HG03196 (cell line): ENCODE data around the gene GGNBP2.

Source experiments
- ATAC-seq: cut with Tn5 transposase; IDR thresholded peaks from one replicate; pipeline ENCODE4 v1.9.1; 2021; ENCODE audit not compliant: unreplicated experiment

GGNBP2 gene

DNA sequence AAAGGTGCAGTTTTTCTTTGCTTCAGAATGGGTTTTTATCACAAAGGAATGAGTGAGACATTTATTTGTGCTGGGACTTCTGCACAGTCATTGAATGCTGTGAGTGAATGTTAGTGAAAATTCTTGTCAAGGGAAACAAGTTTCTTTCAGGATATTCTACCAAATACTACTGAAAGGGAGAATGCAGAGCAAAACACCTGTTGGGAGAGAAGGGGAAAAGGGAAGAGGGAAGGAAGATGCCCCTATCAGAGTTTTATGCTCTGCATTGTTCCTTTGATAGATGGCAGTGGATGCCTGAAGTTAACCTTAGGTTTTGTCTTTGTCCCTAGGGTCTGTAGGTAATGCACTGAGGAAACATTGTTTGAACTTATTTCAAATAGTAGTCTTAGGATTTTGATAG, 3.1 kb downstream of the GGNBP2 start:
- ATAC-seq: no peak

DNA sequence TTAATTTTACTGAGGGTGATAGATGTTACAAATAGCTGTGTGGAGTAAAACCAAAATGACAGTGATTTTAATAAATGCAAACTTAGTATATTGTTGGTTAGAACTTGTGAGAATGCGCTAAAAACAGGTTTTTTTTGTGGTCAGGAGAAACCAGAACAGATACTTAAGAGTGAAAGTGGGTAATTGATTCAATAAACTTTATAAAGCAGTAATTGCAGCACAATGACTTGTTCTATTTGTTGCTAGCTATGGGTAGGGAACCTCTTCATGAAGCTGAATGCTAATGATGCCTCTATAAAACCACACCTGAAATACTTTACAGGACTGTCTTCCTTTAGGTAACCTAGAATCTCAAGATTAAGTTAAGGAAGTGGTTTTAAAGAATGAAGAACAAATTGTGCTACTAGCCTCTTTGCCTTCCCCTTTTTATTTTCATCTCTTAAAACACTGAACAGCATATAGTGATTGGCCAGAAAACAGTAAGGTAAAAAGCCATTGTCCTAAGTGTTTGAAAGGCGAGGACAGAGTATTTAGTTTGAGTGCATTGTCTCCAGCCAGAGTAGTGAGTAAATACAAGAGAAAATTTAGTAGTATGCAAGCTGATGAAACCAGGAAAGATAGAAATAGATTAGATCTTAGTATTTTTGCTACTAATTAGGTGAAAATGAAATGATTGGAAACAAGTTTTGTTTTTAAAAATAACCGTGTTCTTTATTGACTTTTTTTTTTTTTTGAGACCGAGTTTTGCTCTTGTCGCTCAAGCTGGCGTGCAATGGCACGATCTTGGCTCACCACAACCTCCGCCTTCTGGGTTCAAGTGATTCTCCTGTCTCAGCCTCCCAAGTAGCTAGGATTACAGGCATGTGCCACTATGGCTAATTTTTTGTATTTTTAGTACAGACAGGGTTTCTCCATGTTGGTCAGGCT, 6.0 kb downstream of the GGNBP2 start:
- no peak for ATAC-seq

DNA sequence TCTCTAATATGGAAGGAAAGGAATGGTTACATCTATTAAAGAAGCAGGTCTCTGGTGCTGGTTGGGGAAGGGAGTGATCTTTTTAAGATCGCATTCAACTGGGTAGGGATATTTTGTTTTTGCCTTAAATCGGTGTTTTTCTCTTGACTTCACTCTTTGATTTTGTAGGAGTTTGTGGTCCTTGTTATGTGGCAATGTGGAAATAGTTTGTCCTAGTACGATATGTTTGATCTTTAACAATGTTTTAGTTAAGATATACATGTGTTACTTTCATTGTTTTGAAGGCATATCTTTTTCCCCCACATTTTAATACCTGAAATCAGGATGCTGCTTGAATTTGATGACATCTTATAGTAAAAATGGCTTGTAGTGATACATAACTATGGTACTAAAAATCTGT, 8.7 kb downstream of the GGNBP2 start:
- no peak for ATAC-seq

DNA sequence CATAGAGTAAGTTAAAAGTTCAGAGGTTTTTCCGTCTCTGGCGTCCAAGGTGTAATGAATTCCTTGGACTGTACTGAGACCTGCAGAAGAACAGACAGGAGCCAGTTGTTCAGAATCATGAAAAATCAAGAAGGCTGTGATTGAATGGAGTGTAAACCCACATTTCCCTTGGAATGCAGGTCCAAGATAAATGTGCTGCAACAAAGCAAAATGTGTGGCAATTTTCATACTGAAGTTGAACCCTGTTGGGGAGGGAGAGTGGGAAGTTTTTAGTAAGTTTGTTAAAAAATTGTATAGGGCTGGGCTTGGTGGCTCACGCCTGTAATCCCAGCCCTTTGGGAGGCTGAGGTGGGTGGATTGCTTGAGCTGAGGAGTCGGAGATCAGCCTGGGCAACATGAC, 21.4 kb downstream of the GGNBP2 start:
- ATAC-seq: no peak

DNA sequence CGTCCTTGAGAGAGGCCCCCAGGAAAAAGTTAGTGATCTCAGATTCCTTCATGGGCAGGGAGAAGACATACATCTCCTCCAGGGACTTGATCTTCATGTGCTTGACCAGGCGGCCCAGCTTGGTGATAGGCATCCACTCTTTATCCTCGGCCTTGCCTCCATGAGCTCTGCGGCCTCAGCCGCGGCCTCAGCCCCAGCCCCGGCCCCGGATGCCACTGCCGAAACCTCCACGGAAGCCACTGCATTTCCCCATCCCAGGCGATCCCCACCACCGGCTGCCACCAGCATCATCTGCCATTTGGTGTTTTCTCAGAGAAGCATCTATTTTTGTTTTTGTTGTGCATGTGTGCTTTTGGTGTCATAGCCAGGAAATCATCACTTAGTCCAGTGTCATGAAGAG, 30.3 kb downstream of the GGNBP2 start:
- ATAC-seq: no peak

DNA sequence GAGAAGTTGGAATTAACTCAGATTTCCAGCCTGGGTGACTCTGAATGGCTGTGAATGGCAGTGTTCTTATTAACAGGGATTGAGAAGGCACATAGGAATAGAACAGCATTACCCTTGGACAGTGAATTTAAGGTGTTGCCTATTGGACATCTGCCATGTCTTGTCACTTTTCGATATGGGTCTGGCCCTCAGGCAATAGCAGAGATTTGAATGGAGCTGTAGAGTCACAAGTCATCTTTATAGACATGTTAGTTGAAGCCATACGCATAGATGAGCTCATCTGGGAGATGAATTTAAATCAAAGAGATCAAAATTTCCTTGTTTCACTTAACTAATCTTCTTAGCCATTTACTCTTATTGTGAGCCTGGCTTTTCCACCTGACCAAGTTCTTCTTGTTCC, 32.1 kb downstream of the GGNBP2 start:
- no peak for ATAC-seq

DNA sequence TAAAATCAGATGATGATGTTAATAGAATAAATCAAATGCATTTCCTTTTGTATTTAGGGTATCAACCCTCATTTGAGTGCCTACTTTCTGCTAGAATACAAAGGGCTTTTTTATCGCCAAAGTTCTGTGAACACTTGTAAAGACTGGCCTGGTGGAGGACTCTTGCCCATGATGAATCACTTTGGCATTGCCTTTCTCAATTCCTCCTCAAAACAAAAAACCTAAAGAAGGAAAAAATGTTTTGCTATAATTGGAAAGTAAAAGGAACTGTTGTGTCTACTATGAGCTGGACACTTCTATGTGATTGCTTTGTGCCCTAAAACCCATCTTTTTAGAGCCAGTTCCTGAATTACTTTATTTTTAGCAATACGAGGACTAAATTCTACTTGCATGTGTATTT, 34.0 kb downstream of the GGNBP2 start:
- no peak for ATAC-seq

DNA sequence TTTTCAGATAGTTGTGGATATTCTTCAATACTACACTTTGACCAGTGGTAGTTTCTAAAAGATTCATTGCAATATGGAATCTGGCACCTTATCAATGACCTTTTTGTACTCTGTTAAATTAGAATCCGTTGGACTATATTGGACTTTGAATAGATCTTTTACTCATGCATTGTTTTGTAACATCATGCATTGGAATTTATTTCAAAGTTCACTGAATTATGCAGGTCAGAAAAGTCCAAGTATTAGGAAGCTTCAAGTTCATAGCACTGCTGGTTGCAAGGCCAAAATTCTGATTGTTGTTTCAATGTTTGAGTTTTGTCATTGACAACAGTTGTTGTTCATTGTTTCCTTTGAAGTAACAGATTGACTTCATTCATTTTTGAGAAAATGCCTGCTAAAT, 39.1 kb downstream of the GGNBP2 start:
- ATAC-seq: no peak

DNA sequence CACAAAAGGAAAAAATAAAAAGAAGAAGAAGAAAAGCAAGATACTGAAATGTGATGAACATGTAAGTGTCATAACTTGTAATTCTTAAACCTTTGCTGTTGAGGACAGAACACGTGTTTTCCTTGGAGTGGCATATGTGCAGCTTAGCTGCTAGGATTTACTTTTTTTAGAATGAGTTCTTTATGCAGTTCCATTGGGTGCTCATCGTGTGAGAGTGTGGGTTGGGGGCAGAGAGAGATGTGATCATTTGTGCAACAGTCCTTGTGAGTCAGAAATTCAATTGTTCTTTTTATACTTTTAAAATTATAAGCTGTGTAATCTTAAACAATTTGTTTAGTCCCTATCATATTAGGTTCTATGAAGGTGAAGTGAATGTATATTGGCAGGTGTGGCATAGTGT, 41.4 kb downstream of the GGNBP2 start:
- no peak for ATAC-seq

DNA sequence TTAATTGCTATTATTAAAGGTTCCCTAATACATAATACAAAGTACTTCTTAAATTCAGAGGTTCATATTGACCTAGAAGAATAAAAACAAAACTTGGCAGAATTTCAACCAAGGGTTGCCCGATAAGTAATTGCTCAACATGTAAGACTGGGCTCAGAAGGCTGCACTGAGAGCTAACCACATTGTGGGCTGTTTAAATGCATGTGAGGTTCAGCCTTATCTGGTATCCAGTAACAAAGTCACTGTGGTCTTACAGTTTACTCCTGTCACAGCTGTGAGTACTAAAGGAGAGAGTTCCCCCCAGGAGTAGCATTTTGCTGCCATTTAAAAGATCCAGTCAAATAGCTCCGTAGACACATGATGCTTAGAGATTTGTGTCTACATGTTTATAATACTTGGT, 45.4 kb downstream of the GGNBP2 start:
- ATAC-seq: no peak

DNA sequence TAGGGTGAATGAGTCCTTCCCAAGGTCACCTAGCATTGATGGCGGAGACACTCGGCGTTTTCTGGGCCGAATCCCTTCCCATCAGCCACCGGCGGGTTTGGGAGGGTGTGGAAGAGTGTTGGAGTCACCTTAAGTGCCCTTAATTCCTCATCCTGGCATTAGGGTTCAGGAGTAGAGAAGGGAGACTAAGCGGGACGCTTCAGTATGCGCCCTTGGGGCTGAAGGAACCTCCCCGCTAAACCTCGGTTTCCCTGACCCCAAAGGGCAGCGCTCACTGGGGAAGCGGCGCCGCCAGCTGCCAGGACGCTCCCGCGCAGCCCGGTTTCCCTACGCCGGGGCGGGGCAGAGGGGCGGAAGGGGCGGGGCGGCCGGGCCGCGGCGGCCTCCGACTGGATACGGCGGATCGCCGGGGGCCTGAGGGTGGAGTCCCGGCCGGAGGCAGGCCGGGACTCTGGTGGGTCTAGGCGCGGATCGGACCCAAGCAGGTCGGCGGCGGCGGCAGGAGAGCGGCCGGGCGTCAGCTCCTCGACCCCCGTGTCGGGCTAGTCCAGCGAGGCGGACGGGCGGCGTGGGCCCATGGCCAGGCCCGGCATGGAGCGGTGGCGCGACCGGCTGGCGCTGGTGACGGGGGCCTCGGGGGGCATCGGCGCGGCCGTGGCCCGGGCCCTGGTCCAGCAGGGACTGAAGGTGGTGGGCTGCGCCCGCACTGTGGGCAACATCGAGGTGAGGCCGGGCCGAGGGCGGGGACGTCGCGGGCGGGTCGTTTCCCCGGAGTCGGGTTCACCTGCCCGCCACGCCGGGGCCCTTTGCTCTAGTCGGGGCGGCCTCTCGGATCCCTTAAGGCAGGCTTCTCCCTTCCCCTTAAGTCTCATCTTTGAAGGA, 47.0 kb downstream of the GGNBP2 start, which contains the start of gene DHRS11:
DHRS11 (plus strand) TSS at position 446 of the 882 bp plus-strand sequence; CDS start at position 577, 131 bp downstream.
- ATAC-seq: peak; percentile 79

DNA sequence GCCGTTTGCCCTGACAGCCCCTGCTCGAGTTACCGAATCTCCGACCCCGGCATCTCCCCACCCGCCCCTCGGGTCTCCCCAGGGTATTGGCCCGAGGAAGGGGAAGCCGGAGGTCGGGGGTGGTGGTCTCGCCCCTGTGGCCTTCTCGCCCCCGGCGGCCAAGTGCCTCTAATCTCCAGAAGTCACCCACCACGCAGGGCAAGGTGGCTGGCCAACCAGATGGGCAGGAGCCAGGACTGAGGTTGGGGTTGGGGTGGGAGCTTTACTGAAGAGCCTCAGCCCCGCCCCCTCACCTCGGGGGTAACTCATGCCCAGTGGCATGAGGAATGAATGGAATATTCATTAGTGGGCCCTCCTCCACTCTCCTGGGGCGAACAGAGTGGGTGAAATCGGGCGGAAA, 47.6 kb downstream of the GGNBP2 start:
- no peak for ATAC-seq

DNA sequence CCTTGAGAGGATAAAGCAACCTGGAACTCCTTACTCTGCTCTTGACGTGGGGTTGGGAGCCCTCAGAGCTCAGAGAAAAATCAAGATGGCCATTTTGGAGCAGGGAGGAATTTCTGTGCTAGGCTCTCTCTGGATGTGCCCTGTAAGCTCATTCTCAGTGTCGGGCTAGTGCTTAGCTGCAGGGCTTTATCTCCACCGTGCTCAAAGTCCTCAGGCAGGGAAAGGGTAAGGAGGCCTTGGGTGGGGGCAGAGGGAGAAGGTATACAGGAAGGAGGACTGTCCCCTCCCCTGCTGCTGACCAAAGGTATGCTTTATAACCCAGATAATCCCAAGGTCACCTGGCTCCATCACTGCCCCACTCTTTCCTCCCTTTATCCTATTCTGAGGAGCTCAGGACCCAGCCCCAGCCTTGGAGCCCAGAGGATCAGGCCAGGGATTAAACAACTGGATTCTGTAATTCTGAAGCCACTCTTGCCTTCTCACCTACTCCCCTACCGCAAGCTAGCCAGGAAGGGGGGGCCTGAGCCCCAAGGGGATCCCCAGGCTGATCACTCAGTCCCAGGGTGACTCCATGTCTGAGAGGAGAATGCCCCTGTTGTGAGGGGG, 48.1 kb downstream of the GGNBP2 start:
- ATAC-seq: no peak

DNA sequence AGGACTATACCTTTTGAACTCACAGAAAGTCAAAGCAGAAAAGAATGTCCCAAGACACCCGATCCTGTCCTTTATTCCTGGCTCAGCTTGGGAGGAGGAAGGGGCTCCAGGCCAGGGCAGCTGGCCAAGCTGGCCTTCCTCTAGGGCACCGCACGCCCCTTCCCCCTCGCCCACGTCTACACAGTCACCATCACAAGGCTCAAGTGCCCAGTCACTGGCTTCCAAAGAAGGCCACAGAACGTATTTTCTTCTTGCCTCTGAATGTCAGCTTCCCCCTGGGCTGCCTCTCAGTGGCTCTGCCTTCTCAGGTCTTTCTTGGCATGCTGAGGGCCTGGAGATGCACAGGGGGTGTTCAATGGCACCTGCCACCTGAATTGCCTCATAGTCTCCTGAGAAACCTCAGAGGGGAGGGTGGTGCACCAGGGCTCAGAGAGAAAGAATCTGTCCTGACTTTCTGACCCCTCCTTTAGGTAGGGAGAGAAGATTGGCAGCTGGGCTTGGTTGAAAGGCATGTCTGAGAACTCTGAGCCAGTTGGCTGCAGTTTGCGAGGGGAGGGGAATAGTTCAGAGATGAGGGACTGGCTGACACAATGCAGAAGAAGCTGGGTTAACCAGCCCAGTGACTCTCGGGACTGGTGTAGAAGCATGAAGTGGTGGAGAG, 49.1 kb downstream of the GGNBP2 start:
- no peak for ATAC-seq

DNA sequence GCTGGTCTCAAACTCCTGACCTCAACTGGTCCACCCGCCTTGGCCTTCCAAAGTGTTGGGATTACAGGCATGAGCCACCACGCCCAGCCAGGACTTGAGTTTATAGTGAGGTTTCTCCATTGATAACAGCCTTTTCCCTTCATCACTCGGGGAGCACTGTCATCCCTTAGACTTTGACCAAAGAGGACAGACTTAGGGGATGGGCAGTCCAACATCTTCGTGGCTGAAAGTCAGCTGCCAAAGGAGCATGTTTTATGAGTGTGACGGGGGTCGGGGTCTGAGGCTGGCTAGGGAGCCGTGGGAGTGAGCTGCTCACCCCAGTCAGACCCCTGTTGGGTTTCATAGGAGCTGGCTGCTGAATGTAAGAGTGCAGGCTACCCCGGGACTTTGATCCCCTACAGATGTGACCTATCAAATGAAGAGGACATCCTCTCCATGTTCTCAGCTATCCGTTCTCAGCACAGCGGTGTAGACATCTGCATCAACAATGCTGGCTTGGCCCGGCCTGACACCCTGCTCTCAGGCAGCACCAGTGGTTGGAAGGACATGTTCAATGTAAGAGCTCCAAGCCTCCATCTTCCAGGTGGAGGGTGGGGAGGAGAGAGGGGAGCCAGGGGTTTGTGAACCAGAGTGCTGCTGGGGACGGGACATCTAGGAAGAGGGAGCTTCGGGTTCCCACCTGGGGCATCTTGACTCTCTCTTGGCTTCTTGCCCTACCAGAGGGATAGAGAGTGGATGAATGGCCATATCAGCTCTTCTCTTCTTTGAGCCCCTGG, 50.1 kb downstream of the GGNBP2 start:
- ATAC-seq: no peak

DNA sequence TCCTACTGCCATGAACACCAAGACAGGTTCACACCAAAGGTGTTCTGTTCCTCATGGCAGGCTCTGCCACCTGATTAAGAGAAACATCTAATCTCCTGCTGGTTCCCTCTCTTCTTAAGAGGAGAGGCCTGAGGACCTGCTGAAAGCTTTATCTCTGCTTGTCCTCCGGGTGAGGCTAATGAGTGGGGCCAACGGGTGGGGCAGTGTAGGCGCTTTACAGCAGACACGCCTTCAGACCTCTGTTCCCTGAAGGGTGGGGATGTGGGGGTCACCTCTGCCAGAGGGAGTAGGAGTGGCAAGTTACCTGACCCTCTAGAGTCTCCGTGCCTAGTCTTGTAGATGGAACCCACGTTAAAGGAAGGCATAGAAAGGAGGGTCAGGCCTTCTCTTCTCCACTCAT, 52.5 kb downstream of the GGNBP2 start:
- no peak for ATAC-seq

DNA sequence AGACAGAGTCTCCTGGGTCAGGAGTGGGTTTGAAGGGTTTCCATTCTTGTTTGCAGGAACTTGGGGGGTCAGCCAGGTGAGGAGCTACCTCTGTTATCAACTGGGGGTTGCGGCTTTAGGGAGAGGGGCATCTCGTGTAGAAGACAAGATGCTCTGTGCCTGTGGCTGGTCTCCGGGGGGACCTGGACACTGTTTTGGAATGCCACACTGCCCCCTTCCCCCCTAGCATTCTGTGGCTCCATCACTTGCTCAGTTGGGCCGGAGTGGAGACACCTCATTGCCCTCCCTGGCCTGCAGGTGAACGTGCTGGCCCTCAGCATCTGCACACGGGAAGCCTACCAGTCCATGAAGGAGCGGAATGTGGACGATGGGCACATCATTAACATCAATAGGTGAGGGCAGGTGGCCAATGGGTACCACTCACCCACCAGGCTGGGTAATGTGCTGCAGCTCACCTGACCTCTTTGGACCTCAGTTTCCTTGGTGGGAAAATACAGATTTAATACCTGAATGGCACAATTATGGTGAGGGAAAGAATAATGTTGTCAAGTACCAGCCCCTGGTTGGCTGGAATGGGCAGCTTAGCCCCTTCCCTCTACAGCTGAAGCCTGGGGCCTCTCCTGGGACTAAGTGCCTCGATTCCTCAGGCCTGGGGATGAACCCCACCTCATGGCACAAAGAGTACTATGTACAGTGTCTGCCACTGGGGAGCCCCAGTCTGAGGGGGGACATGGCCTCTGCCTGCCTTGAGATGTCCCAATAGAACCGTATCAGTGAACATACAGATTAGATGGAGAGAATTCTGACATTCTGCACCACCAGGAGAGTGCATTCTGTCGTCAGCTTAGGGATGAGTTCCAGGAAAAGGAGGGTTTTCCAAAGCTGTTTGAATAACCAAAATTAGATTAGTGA, 53.4 kb downstream of the GGNBP2 start:
- ATAC-seq: no peak

DNA sequence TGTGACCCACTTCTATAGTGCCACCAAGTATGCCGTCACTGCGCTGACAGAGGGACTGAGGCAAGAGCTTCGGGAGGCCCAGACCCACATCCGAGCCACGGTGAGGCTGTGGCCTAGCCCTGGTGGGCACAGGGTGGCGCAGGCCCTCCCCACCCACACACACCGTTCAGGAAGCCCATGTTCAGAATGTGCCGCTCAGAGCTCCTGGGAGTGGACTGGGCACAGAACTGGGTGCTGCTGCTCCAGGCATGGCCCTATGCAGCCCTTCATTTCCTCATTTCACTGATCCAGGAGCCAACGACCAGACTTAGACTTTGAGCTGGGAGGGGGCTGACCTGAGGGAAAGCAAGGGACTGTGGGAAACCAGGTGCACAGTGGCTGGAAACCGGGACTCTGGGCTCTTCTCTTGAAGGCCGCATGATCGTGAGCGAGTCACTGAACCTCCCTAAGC, 54.3 kb downstream of the GGNBP2 start:
- no peak for ATAC-seq
